ENCODE measurements around the gene SOX13.

Gene SOX13

GRCh38 chr1:204065174-204065985, 7.5 kb upstream of the SOX13 start:
- peak; percentile 58 for DNase-seq

GRCh38 chr1:204065986-204066300, 7.0 kb upstream of the SOX13 start:
- no peak for DNase-seq

- no peak for DNase-seq
Measured at GRCh38 chr1:204067935-204068334, 5.0 kb upstream of the SOX13 start.

GRCh38 chr1:204069887-204070286, 3.0 kb upstream of the SOX13 start:
- DNase-seq, result no peak

- DNase-seq, result no peak
Measured at GRCh38 chr1:204070895-204071294, 2.0 kb upstream of the SOX13 start.

GRCh38 chr1:204073837-204074273, 940 bp downstream of the SOX13 start:
- no peak for DNase-seq

- no peak for DNase-seq
Measured at GRCh38 chr1:204074274-204075138, 1.6 kb downstream of the SOX13 start.

- no peak for DNase-seq
Measured at GRCh38 chr1:204075139-204075521, 2.2 kb downstream of the SOX13 start.

GRCh38 chr1:204075890-204076846, 3.3 kb downstream of the SOX13 start:
- DNase-seq, result no peak

GRCh38 chr1:204076891-204077290, 4.0 kb downstream of the SOX13 start:
- DNase-seq, result no peak

- DNase-seq, result no peak
Measured at GRCh38 chr1:204077979-204078696, 5.2 kb downstream of the SOX13 start.

- DNase-seq, result no peak
Measured at GRCh38 chr1:204079608-204079999, 6.7 kb downstream of the SOX13 start.

- peak; percentile 62 for DNase-seq
Measured at GRCh38 chr1:204080163-204080903, 7.4 kb downstream of the SOX13 start.

- DNase-seq, result no peak
Measured at GRCh38 chr1:204081164-204081790, 8.4 kb downstream of the SOX13 start.

GRCh38 chr1:204081791-204082513, 9.0 kb downstream of the SOX13 start:
- no peak for DNase-seq

GRCh38 chr1:204083491-204083890, 10.6 kb downstream of the SOX13 start:
- DNase-seq, result no peak

- DNase-seq, result no peak
Measured at GRCh38 chr1:204084247-204084772, 11.4 kb downstream of the SOX13 start.

- no peak for DNase-seq
Measured at GRCh38 chr1:204085876-204086275, 13.0 kb downstream of the SOX13 start.

GRCh38 chr1:204087181-204087892, 14.4 kb downstream of the SOX13 start:
- DNase-seq, result no peak

Data from OCI-M1 (cell line).